ENCODE measurements around the gene SLC27A2. TPM values are rescaled to one million over a fixed set of nuclear protein-coding genes. Genes with fewer than 3 reads are reported as not detected.

SLC27A2 gene
- total and polyA plus RNA-seq, 10 of the 15 experiments (the other 5 are each of a cell fraction or from before 2014, with no cell fraction given), result 0.22 to 1.2 (median 0.69) TPM; not detected in 1

DNA sequence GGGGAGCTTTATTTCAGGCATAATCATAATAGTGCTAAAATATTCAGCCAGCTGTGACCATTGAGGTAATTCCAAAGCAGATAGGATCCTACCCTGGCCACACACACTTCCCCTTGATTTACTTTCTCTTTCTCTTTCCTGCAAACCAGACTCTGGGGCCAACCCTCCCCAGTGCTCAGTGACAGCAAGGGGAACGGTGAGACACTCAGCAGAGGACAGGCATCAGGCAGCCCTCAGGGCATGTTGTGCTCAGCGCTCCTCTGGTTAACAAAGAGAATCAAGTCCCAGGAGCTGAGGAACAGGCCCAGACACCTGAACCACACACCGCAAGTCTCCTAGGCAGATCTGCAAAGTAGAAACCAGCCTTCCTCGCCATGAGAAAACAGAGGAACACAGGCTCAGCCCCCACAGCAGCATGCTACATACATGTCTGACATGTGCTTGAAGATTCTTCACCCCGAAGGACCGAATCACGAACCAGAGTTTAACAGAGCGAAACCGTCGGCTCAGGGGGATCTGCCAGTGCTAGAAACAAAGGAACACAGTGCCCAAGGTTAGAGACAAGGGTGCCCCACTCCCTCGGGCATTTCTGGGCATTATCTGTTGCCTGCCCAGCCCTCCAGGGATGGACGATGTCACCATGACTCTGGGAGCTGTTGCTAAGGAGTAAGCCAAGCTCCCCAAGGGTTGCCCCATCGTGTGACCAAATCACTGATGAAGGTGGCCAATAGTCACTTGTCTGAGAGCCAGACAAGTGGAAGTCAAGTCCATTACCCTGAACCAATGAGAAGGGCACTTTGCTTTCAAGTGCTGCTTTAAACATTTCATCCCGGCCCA is 66.0 kb downstream of the SLC27A2 start:
- POLR2A ChIA-PET, result interaction anchor here (0.6 kb wide), 1 partner anchor 181 kb away, joined by 14 read pairs; no protein-coding TSS in a partner anchor
- BruUV-seq (replicated peaks), result no TSS peak

More for the DNA sequence above, 66.0 kb downstream of the SLC27A2 start:
- TF ChIP-seq ASH2L (IDR thresholded peaks at IDR 0.05; ENCODE audit: borderline replicate concordance, low read depth) (no peak), SPI1 (IDR thresholded peaks at IDR 0.05; ENCODE audit: borderline replicate concordance, insufficient read depth, low read depth, low read length) (peak; percentile 42; the same call in 1 of the 2 replicates), PAX5 (IDR thresholded peaks at IDR 0.05; ENCODE audit: borderline replicate concordance, low read depth, low read length) (peak; percentile 65; the same call in 1 of the 2 replicates), LARP7 (IDR thresholded peaks at IDR 0.05) (no peak), POLR2A (IDR thresholded peaks at IDR 0.05; ENCODE audit: low read depth, low read length) (peak; percentile 60), KAT2A (conservative IDR thresholded peaks at IDR 0.05; ENCODE audit: control insufficient read depth, low read depth, low read length) (no peak), ZSCAN29 (IDR thresholded peaks at IDR 0.05) (no peak), ELK1 (IDR thresholded peaks at IDR 0.05; ENCODE audit: low read depth, low read length) (no peak), CBX3 (IDR thresholded peaks at IDR 0.05; ENCODE audit: borderline replicate concordance, low read depth) (no peak), RCOR1 (conservative IDR thresholded peaks at IDR 0.05; ENCODE audit: low read depth, low read length) (no peak), RUNX3 (IDR thresholded peaks at IDR 0.05; ENCODE audit: low read length) (0 out of 2 replicates have a peak, but pooled peaks have one; percentile 12)
- TF ChIP-seq, protein P1, sequence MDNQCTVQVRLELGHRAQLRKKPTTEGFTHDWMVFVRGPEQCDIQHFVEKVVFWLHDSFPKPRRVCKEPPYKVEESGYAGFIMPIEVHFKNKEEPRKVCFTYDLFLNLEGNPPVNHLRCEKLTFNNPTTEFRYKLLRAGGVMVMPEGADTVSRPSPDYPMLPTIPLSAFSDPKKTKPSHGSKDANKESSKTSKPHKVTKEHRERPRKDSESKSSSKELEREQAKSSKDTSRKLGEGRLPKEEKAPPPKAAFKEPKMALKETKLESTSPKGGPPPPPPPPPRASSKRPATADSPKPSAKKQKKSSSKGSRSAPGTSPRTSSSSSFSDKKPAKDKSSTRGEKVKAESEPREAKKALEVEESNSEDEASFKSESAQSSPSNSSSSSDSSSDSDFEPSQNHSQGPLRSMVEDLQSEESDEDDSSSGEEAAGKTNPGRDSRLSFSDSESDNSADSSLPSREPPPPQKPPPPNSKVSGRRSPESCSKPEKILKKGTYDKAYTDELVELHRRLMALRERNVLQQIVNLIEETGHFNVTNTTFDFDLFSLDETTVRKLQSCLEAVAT (IDR thresholded peaks at IDR 0.05), result 0 out of 2 replicates have a peak, but pooled peaks have one; percentile 33
- 67% methylated on average over 14 of the region's 14 CpGs for WGBS (ENCODE audit: insufficient coverage, insufficient replicate concordance, low lambda C conversion rate, missing lambda C conversion rate)
- H3K36me3 ChIP-seq (ENCODE audit: control insufficient read depth in 2 of 2, insufficient read depth in 2 of 2, low read length in 1 of 2), result no peaks in the 10 kb centered on the region
- H3K4me2 ChIP-seq (ENCODE audit: control insufficient read depth, insufficient read depth), result peak overlapping the region; percentile 51
- no peaks in the 10 kb centered on the region for H4K20me1 ChIP-seq (ENCODE audit: control insufficient read depth, insufficient read depth)
- ChIA-PET SMC1A (ENCODE audit: uncharacterized antibody, unreplicated experiment) (interaction anchor here (1.7 kb wide), 1 partner anchor 8 kb away, joined by 7 read pairs; no protein-coding TSS in a partner anchor), CTCF (interaction anchor here (1.0 kb wide), 2 partner anchors 7 to 103 kb away, joined by 3 read pairs; no protein-coding TSS in a partner anchor), RAD21 (ENCODE audit: unreplicated experiment) (no interaction called here)
- H3K4me1 ChIP-seq (ENCODE audit: control insufficient read depth, insufficient read depth, low read length), result peaks cover 8% of the 10 kb centered on the region
- no peak overlapping the region for H3K9ac ChIP-seq (ENCODE audit: control insufficient read depth, insufficient read depth, low read length)
- no peaks in the 10 kb centered on the region for H3K79me2 ChIP-seq (ENCODE audit: control insufficient read depth, insufficient read depth, low read length)
- peak overlapping the region; percentile 46; the same call in 1 of the 2 replicates for H3K27ac ChIP-seq (ENCODE audit: control insufficient read depth, insufficient read depth)
- DNase-seq (ENCODE audit: low read depth, low spot score) (no peak), FAIRE-seq (no peak), ATAC-seq (peak; percentile 95)
- H3K27me3 ChIP-seq (replicated peaks in 1 of 2; ENCODE audit: control insufficient read depth in 2 of 2, insufficient read depth in 2 of 2, low read length in 1 of 2), result no peaks in the 10 kb centered on the region
- H3K9me3 ChIP-seq (replicated peaks; ENCODE audit: control insufficient read depth, insufficient read depth, low read length), result no peaks in the 10 kb centered on the region
- intact Hi-C loops (cut with micrococcal nuclease; ENCODE audit: unreplicated experiment), result no loop called here
- H3K4me3 ChIP-seq, result no peak overlapping the region
- in situ Hi-C loops (cut with MboI), result no loop called here
- peak overlapping the region; percentile 68 for H2AFZ ChIP-seq (ENCODE audit: control insufficient read depth, low read depth, low read length)

All from GM12878 (cell line).